ENCODE data around the gene RARRES2. TPM values are rescaled to one million over a fixed set of nuclear protein-coding genes. Genes with fewer than 3 reads are reported as not detected.

RARRES2 gene
- total RNA-seq, 1 donor from 2014 or later, result not detected

- no peak overlapping the region for H3K27ac Mint-ChIP-seq (ENCODE audit: unreplicated experiment)
- no peaks in the 10 kb centered on the region for H3K9me3 Mint-ChIP-seq (ENCODE audit: unreplicated experiment)
- H3K4me1 Mint-ChIP-seq (ENCODE audit: unreplicated experiment), result peaks cover 36% of the 10 kb centered on the region
- DNase-seq (ENCODE audit: extremely low spot score, unreplicated experiment), result no peak
- no peak for TF ChIP-seq CTCF (IDR thresholded peaks at IDR 0.05)
- H3K4me3 Mint-ChIP-seq (ENCODE audit: unreplicated experiment), result no peak overlapping the region
- H3K36me3 Mint-ChIP-seq (ENCODE audit: unreplicated experiment), result peaks cover 17% of the 10 kb centered on the region
- no peaks in the 10 kb centered on the region for H3K27me3 Mint-ChIP-seq (ENCODE audit: unreplicated experiment)
Measured at GRCh38 chr7:150375662-150376521, 34.5 kb upstream of the RARRES2 start.

GRCh38 chr7:150374472-150374871, 33.0 kb upstream of the RARRES2 start:
- Mint-ChIP-seq H3K4me1 (ENCODE audit: unreplicated experiment) (peaks cover 40% of the 10 kb centered on the region), H3K27ac (ENCODE audit: unreplicated experiment) (no peak overlapping the region), H3K27me3 (ENCODE audit: unreplicated experiment) (no peaks in the 10 kb centered on the region), H3K9me3 (ENCODE audit: unreplicated experiment) (no peaks in the 10 kb centered on the region), H3K36me3 (ENCODE audit: unreplicated experiment) (peaks cover 17% of the 10 kb centered on the region), H3K4me3 (ENCODE audit: unreplicated experiment) (no peak overlapping the region)
- no peak for TF ChIP-seq CTCF (IDR thresholded peaks at IDR 0.05)
- DNase-seq (ENCODE audit: extremely low spot score, unreplicated experiment), result no peak

- no peak for TF ChIP-seq CTCF (IDR thresholded peaks at IDR 0.05)
- Mint-ChIP-seq H3K4me1 (ENCODE audit: unreplicated experiment) (peaks cover 40% of the 10 kb centered on the region), H3K27me3 (ENCODE audit: unreplicated experiment) (no peaks in the 10 kb centered on the region), H3K9me3 (ENCODE audit: unreplicated experiment) (no peaks in the 10 kb centered on the region), H3K27ac (ENCODE audit: unreplicated experiment) (no peak overlapping the region), H3K4me3 (ENCODE audit: unreplicated experiment) (no peak overlapping the region), H3K36me3 (ENCODE audit: unreplicated experiment) (peaks cover 18% of the 10 kb centered on the region)
- DNase-seq (ENCODE audit: extremely low spot score, unreplicated experiment), result no peak
Measured at GRCh38 chr7:150374026-150374425, 32.6 kb upstream of the RARRES2 start.

GRCh38 chr7:150373049-150373801, 31.8 kb upstream of the RARRES2 start:
- Mint-ChIP-seq H3K27me3 (ENCODE audit: unreplicated experiment) (no peaks in the 10 kb centered on the region), H3K27ac (ENCODE audit: unreplicated experiment) (peak overlapping the region; percentile 8)

More at GRCh38 chr7:150373049-150373801, 31.8 kb upstream of the RARRES2 start:
- Mint-ChIP-seq H3K36me3 (ENCODE audit: unreplicated experiment) (peaks cover 19% of the 10 kb centered on the region), H3K4me1 (ENCODE audit: unreplicated experiment) (peaks cover 35% of the 10 kb centered on the region), H3K9me3 (ENCODE audit: unreplicated experiment) (no peaks in the 10 kb centered on the region), H3K4me3 (ENCODE audit: unreplicated experiment) (no peak overlapping the region)
- TF ChIP-seq CTCF (IDR thresholded peaks at IDR 0.05), result no peak
- DNase-seq (ENCODE audit: extremely low spot score, unreplicated experiment), result no peak

All from osteocyte (in vitro differentiated cells).